HepG2 (cell line): ENCODE results near the gene PLIN3. TPM values are rescaled to one million over a fixed set of nuclear protein-coding genes. Genes with fewer than 3 reads are reported as not detected.

Experiments used
- ARHGAP35 ChIP-seq: sonication (generic); formaldehyde crosslinking; IDR thresholded peaks from 2 replicates; pipeline ENCODE4 v1.9.0; 2022; ENCODE audit warnings: mild to moderate bottlenecking, inconsistent platforms, moderate library complexity, missing genetic modification reagents, borderline replicate concordance
- ARNT2 ChIP-seq: sonication (generic); formaldehyde crosslinking; IDR thresholded peaks from 2 replicates; pipeline ENCODE4 v1.8.0; 2022; ENCODE audit warnings: mild to moderate bottlenecking, low read depth, missing genetic modification reagents, moderate library complexity
- ATF7 ChIP-seq, 2 experiments: fragments of 450-650 bp in 1 of 2; sonication (generic) in 1 of 2; formaldehyde crosslinking in 1 of 2; IDR thresholded peaks; 2 replicates each; pipeline versions ENCODE4 v1.4.0 to v1.6.1; 2016 to 2020; ENCODE audit warnings: antibody characterized with exemption in 1 of 2, mild to moderate bottlenecking in 1 of 2, missing genetic modification reagents in 1 of 2
- ATRX ChIP-seq: sonication (generic); formaldehyde crosslinking; IDR thresholded peaks from 2 replicates; pipeline ENCODE4 v1.4.0; 2020; ENCODE audit warnings: missing genetic modification reagents, borderline replicate concordance
- KIAA2018 ChIP-seq: sonication (generic); formaldehyde crosslinking; IDR thresholded peaks from 2 replicates; pipeline ENCODE4 v1.5.0; 2020; ENCODE audit warnings: mild to moderate bottlenecking, missing genetic modification reagents, borderline replicate concordance
- MLX ChIP-seq: IDR thresholded peaks from 2 replicates; pipeline ENCODE4 v1.6.1; 2016
- MTA1 ChIP-seq: sonication (generic); formaldehyde crosslinking; IDR thresholded peaks from 2 replicates; pipeline ENCODE4 v1.4.0; 2020; ENCODE audit warnings: missing genetic modification reagents, mild to moderate bottlenecking, borderline replicate concordance
- PHF8 ChIP-seq: sonication (generic); formaldehyde crosslinking; IDR thresholded peaks from 2 replicates; pipeline ENCODE4 v1.5.0; 2020; ENCODE audit warnings: missing genetic modification reagents
- RCOR2 ChIP-seq: IDR thresholded peaks from 2 replicates; pipeline ENCODE4 v1.6.1; 2016; ENCODE audit warnings: missing biosample characterization, missing genetic modification reagents
- SNRNP70 ChIP-seq: fragments of 200-400 bp; formaldehyde crosslinking; IDR thresholded peaks from 2 replicates; pipeline ENCODE4 v1.6.1; 2017; ENCODE audit warnings: mild to moderate bottlenecking, low read depth, low read length, moderate library complexity
- SSRP1 ChIP-seq: IDR thresholded peaks from 2 replicates; pipeline ENCODE4 v1.6.1; 2016; ENCODE audit warnings: control low read depth
- TGIF2 ChIP-seq: IDR thresholded peaks from 2 replicates; pipeline ENCODE4 v1.6.1; 2016; ENCODE audit warnings: control low read depth, missing compliant biosample characterization
- TMF1 ChIP-seq: sonication (generic); formaldehyde crosslinking; IDR thresholded peaks from 2 replicates; pipeline ENCODE4 v1.8.1; 2022; ENCODE audit warnings: low read depth, missing genetic modification reagents
- YEATS4 ChIP-seq: sonication (generic); formaldehyde crosslinking; IDR thresholded peaks from 2 replicates; pipeline ENCODE4 v1.4.0; 2020; ENCODE audit warnings: missing genetic modification reagents, borderline replicate concordance
- ZNF251 ChIP-seq: sonication (generic); formaldehyde crosslinking; IDR thresholded peaks from 2 replicates; pipeline ENCODE4 v1.9.0; 2021; ENCODE audit warnings: mild to moderate bottlenecking, missing genetic modification reagents
- ZNF260 ChIP-seq: sonication (generic); formaldehyde crosslinking; IDR thresholded peaks from 2 replicates; pipeline ENCODE4 v1.4.0; 2020; ENCODE audit warnings: missing genetic modification reagents, low read depth, mild to moderate bottlenecking, borderline replicate concordance
- ZNF3 ChIP-seq: IDR thresholded peaks from 2 replicates; pipeline ENCODE4 v1.7.0; 2017; ENCODE audit warnings: inconsistent platforms
- ZNF343 ChIP-seq: sonication (generic); formaldehyde crosslinking; IDR thresholded peaks from 2 replicates; pipeline ENCODE4 v1.4.0; 2020; ENCODE audit warnings: mild to moderate bottlenecking, missing genetic modification reagents
- ZNF496 ChIP-seq: sonication (generic); formaldehyde crosslinking; IDR thresholded peaks from 2 replicates; pipeline ENCODE4 v1.8.1; 2023; ENCODE audit warnings: mild to moderate bottlenecking, moderate library complexity, missing genetic modification reagents; ENCODE audit not compliant: insufficient replicate concordance
- ZNF709 ChIP-seq: sonication (generic); formaldehyde crosslinking; IDR thresholded peaks from 2 replicates; pipeline ENCODE4 v1.5.0; 2020; ENCODE audit warnings: mild to moderate bottlenecking, missing genetic modification reagents
- polyA plus RNA-seq, 8 experiments: library from polyadenylated mRNA; depleted of rRNA in 3 of 8; stranded (reverse) in 7 of 8; unstranded in 1 of 8; fragments of >200 nt; fragmentation: Illumina TruSeq in 4 of 8; extraction: Trizol in 4 of 8; gene quantifications; 2 replicates each; pipeline versions ENCODE4 v1.2.1 to v1.2.3, GENCODE V29; 2011 to 2016; ENCODE audit warnings: low read depth in 4 of 8, missing spikeins in 1 of 8, mixed read lengths in 1 of 8; ENCODE audit not compliant: insufficient read depth in 1 of 8
- total RNA-seq, 5 experiments: library from RNA; depleted of rRNA; stranded (reverse); fragments of >200 nt; fragmentation: Illumina TruSeq; extraction: Trizol; gene quantifications; 2 replicates each; pipeline ENCODE4 v1.2.3, GENCODE V29; 2016; ENCODE audit warnings: low read depth in 1 of 5

The PLIN3 gene
- total and polyA plus RNA-seq, 2 of the 13 experiments (the other 11 are each of a cell fraction or from before 2014, with no cell fraction given) = 49.3 to 57.9 TPM

- TF ChIP-seq ARHGAP35 (CRISPR knock-in tag) = no peak
- 0 out of 2 replicates have a peak, but pooled peaks have one; percentile 13 for TF ChIP-seq ATF7 (IDR thresholded peaks at IDR 0.05)
- no peak; the same call in 1 of the 2 replicates for TF ChIP-seq ATF7 (CRISPR knock-in tag; IDR thresholded peaks at IDR 0.05)
- peak; percentile 86; the same call in 1 of the 2 replicates for TF ChIP-seq RCOR2 (CRISPR knock-in tag)
- no peak for TF ChIP-seq SSRP1 (CRISPR knock-in tag)
- TF ChIP-seq YEATS4 (CRISPR knock-in tag) = no peak
- no peak for TF ChIP-seq ATRX (CRISPR knock-in tag)
- no peak for TF ChIP-seq KIAA2018
- TF ChIP-seq ZNF496 (CRISPR knock-in tag) = no peak
- peak; percentile 56; the same call in 1 of the 2 replicates for TF ChIP-seq PHF8 (CRISPR knock-in tag)
- no peak for TF ChIP-seq ZNF343 (CRISPR knock-in tag)
- no peak for TF ChIP-seq ZNF251 (CRISPR knock-in tag)
- no peak for TF ChIP-seq TMF1 (CRISPR knock-in tag)
- TF ChIP-seq SNRNP70 = no peak
- TF ChIP-seq ZNF260 (CRISPR knock-in tag) = no peak
- peak; percentile 77 for TF ChIP-seq ZNF3
- peak; percentile 57; the same call in 1 of the 2 replicates for TF ChIP-seq TGIF2 (CRISPR knock-in tag)
- no peak; the same call in 1 of the 2 replicates for TF ChIP-seq MTA1 (CRISPR knock-in tag)
- peak; percentile 78 for TF ChIP-seq ARNT2 (CRISPR knock-in tag)
- peak; percentile 9; the same call in 1 of the 2 replicates for TF ChIP-seq MLX (CRISPR knock-in tag)
- no peak for TF ChIP-seq ZNF709 (CRISPR knock-in tag)
These were observed at the start of gene PLIN3 (continued) for GRCh38 chr19:4867534-4868285.
